HEK293T (cell line): ENCODE measurements around the gene LRP1B.
A peak's percentile ranks its signal among the peaks of the same experiment; 100 is the strongest.

Experiments
- CTCF ChIA-PET: fragments of 350-600 bp; formaldehyde crosslinking; extraction: SDS; loops from one replicate; lab custom pipeline; 2021; ENCODE audit warnings: antibody characterized with exemption, inconsistent platforms; lab: Yijun Ruan, JAX
- POLR2A ChIA-PET: fragments of 350-600 bp; formaldehyde crosslinking; extraction: SDS; loops from one replicate; lab custom pipeline; 2020; ENCODE audit warnings: antibody characterized with exemption, inconsistent platforms; lab: Yijun Ruan, JAX
- DNase-seq: peaks from one replicate; pipeline ENCODE4 v3.0.0; 2012; ENCODE audit warnings: mixed read lengths; ENCODE audit errors: extremely low spot score
- ARNT ChIP-seq: fragments of 450-650 bp; IDR thresholded peaks from 2 replicates; pipeline ENCODE4 v1.6.1; 2017; ENCODE audit warnings: mild to moderate bottlenecking
- BHLHE40 ChIP-seq: fragments of 450-650 bp; IDR thresholded peaks from 2 replicates; pipeline ENCODE4 v1.6.1; 2016; ENCODE audit warnings: mild to moderate bottlenecking, moderate library complexity, borderline replicate concordance
- CTBP1 ChIP-seq: fragments of 450-650 bp; IDR thresholded peaks from 2 replicates; pipeline ENCODE4 v1.6.1; 2016; ENCODE audit warnings: borderline replicate concordance
- ELF4 ChIP-seq: fragments of 450-650 bp; IDR thresholded peaks from 2 replicates; pipeline ENCODE4 v1.6.1; 2017; ENCODE audit warnings: antibody characterized with exemption
- FOXA1 ChIP-seq: fragments of 450-650 bp; IDR thresholded peaks from 2 replicates; pipeline ENCODE4 v1.6.1; 2016; ENCODE audit warnings: mild to moderate bottlenecking
- FOXK2 ChIP-seq: fragments of 450-650 bp; IDR thresholded peaks from 2 replicates; pipeline ENCODE4 v1.6.1; 2016; ENCODE audit warnings: mild to moderate bottlenecking
- FOXM1 ChIP-seq: fragments of 450-650 bp; IDR thresholded peaks from 2 replicates; pipeline ENCODE4 v1.6.1; 2017; ENCODE audit warnings: mild to moderate bottlenecking, borderline replicate concordance
- HDGF ChIP-seq: fragments of 450-650 bp; IDR thresholded peaks from 2 replicates; pipeline ENCODE4 v1.6.1; 2017; ENCODE audit warnings: antibody characterized with exemption, borderline replicate concordance
- L3MBTL2 ChIP-seq: fragments of 450-650 bp; conservative IDR thresholded peaks from 2 replicates; pipeline ENCODE4 v1.6.1; 2016; ENCODE audit warnings: mild to moderate bottlenecking
- LEF1 ChIP-seq: fragments of 450-650 bp; IDR thresholded peaks from 2 replicates; pipeline ENCODE4 v1.6.1; 2017; ENCODE audit warnings: mild to moderate bottlenecking, borderline replicate concordance
- NFRKB ChIP-seq: fragments of 450-650 bp; IDR thresholded peaks from 2 replicates; pipeline ENCODE4 v1.6.1; 2016; ENCODE audit warnings: mild to moderate bottlenecking, moderate library complexity
- SP1 ChIP-seq: fragments of 450-650 bp; IDR thresholded peaks from 2 replicates; pipeline ENCODE4 v1.6.1; 2017
- SUZ12 ChIP-seq: fragments of 450-650 bp; IDR thresholded peaks from 2 replicates; pipeline ENCODE4 v1.6.1; 2016; ENCODE audit warnings: mild to moderate bottlenecking
- TARDBP ChIP-seq: fragments of 450-650 bp; IDR thresholded peaks from 2 replicates; pipeline ENCODE4 v1.6.1; 2016
- ZNF384 ChIP-seq: fragments of 450-650 bp; IDR thresholded peaks from 2 replicates; pipeline ENCODE4 v1.6.1; 2016
- TF ChIP-seq, protein P1 (sequence below): fragments of 450-650 bp; IDR thresholded peaks from 2 replicates; pipeline ENCODE4 v1.6.1; 2016

The LRP1B gene

DNA sequence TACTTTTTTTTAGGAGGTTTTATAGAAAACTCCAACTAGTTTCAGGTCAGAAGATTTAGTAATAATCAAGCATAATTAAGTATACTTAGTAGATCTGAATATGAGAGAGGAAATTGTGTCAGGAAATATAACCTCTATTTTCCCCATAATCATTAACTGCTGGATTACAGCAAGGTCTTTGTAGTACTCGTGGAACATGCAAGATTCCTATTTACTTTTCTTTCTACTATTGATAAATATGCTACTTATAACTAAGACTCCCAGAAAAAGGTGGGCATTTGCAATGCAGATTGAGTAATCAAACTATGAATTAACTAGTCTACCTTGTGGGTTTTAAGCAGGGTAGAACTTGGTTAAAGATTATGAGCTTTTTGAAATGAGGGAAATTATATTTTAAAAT is 570.1 kb downstream of the LRP1B start:
- TF ChIP-seq SUZ12, result no peak
- TF ChIP-seq L3MBTL2, result no peak
- no peak for TF ChIP-seq ZNF384
- no peak for TF ChIP-seq ARNT
- TF ChIP-seq NFRKB, result no peak
- TF ChIP-seq FOXA1, result no peak
- no peak for TF ChIP-seq BHLHE40
- no peak for TF ChIP-seq HDGF
- no peak for TF ChIP-seq FOXK2
- TF ChIP-seq SP1, result no peak
- TF ChIP-seq ELF4, result no peak
- no peak for TF ChIP-seq LEF1
- no peak for TF ChIP-seq FOXM1
- POLR2A ChIA-PET, result no interaction called here
- CTCF ChIA-PET, result no interaction called here
- DNase-seq, result no peak

DNA sequence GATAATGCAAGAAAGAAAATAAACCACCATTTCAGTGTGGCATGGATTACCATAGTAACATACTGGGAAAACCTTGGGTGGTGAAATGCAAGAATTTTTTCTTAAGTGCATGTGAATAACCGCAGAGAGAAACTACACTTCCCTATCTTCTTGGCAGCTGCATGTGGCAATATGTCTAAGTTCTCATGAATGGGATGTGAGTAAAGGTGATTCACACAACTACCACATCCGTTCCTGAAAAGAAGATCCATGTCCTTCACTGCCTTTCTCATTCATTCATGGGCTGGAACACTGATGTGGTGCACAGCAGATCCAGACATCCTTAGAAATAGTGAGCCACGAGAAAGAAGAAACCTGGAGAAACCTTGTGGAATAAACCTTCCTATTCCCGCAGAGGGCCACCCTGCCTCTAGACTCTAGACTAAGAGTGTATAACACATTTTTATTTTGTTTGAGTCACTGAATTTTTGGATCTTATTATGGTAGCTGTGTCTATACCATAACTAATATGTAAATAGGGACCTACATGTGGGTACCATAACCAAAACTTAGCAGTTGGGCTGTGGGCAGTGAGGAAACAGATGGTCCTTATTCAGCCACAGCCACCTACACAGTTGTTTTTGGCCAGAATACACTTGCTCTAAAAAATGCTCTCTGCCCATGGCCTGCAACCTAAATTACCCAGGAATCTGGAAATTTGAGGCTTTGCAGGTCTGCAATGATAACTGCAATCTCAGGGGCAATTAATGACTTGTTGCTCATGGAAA is 573.3 kb downstream of the LRP1B start:
- TF ChIP-seq, protein P1, sequence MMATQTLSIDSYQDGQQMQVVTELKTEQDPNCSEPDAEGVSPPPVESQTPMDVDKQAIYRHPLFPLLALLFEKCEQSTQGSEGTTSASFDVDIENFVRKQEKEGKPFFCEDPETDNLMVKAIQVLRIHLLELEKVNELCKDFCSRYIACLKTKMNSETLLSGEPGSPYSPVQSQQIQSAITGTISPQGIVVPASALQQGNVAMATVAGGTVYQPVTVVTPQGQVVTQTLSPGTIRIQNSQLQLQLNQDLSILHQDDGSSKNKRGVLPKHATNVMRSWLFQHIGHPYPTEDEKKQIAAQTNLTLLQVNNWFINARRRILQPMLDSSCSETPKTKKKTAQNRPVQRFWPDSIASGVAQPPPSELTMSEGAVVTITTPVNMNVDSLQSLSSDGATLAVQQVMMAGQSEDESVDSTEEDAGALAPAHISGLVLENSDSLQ, result no peak
- TF ChIP-seq BHLHE40 (no peak), LEF1 (no peak), FOXM1 (no peak), ZNF384 (no peak), SUZ12 (no peak), NFRKB (no peak), HDGF (no peak), FOXK2 (no peak), TARDBP (no peak), SP1 (no peak), CTBP1 (no peak)
- CTCF ChIA-PET, result no interaction called here
- DNase-seq, result no peak
- POLR2A ChIA-PET, result no interaction called here

DNA sequence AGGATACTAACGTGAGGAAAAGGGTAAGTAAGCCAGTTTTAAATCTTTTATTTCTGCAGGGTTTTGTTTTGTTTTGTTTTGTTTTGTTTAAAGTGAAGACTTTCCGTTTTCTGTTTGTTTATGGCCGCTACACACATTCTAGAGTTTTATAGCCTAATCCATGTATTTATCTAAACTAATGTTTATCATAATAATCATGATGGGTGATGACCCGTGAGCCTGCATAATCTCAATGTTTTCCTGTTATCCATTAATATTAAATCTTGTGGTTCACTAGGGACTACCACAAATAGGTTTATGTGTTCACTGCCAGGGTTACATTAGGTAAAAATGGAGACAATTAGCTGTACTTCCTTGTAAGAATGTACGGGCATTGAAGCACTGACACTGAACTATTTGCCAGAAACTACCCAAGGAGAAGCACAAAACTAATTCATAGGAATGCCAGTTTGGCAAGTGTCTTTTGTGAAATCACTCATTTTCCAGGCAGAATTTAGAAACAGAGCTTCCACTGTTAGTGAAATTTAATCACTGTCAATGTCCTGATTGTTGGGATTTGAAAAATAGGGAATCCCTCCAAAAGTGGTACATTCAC is 574.8 kb downstream of the LRP1B start:
- TF ChIP-seq, protein P1, result no peak
- TF ChIP-seq HDGF (no peak), NFRKB (no peak), FOXA1 (no peak), CTBP1 (no peak), L3MBTL2 (no peak), FOXK2 (no peak), BHLHE40 (no peak), SP1 (no peak), LEF1 (no peak), ZNF384 (no peak), ELF4 (no peak), FOXM1 (no peak)
- ChIA-PET POLR2A (no interaction called here), CTCF (no interaction called here)
- DNase-seq, result no peak

DNA sequence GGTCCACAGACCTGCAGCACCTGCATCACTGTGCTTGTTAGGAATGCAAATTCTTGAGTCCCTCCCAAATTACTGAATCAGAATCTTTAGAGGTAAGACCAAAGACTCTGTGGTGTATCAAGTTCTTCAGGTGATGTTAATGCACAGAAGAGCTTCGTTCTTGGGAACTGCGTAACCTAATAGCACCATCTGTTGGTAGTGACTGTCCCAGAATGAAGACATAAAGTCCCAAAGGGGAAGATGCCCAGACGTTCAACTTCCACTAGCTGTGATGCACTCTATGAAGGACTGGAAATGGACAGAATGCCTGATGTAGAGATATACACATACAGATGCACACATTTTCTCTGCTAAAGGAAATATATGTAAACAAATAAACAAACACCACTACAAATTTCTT is 576.0 kb downstream of the LRP1B start:
- no peak for TF ChIP-seq TARDBP
- TF ChIP-seq L3MBTL2, result no peak
- no peak for TF ChIP-seq LEF1
- TF ChIP-seq FOXM1, result no peak
- TF ChIP-seq BHLHE40, result no peak
- no peak for TF ChIP-seq SP1
- CTCF ChIA-PET, result no interaction called here
- DNase-seq, result peak; percentile 33
- POLR2A ChIA-PET, result no interaction called here

DNA sequence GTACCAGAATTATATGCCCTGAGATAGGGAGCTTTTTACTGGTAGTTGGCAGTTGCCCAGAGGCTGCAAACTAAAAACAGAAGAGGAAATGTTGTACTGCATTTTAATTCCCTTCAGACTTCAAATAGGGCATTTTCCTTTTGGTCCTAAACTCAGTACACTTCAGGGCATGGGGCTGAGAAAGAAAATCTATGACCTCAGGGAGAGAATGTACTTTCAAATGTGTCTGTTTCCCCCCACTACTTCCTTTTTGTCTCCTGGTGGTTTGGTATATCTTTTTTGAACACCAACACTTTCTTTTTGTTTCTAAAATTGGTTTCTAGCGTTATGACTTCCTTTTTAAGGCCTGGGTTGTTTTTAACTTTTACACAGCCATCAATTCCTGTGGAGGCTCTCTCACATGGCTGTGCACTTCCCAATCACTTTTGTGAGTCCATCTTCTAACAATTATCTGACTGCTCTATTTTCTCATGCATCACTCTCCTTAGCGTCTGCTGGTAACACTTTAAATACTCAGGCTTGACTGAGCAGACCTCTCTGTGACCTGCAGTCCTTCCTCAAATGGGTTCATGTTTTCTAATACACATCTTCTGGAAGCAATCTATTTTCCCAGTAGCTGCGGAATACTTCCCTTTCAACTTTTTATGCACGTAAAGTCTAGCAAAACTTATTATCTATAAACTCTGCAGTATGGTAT is 596.0 kb downstream of the LRP1B start:
- ChIA-PET CTCF (no interaction called here), POLR2A (no interaction called here)
- DNase-seq, result no peak
- TF ChIP-seq FOXA1 (no peak), ZNF384 (no peak), HDGF (no peak), FOXM1 (no peak), TARDBP (no peak), NFRKB (no peak), ARNT (no peak), SP1 (no peak), LEF1 (no peak), BHLHE40 (no peak), FOXK2 (no peak), L3MBTL2 (no peak), SUZ12 (no peak), ELF4 (no peak), CTBP1 (no peak)
- TF ChIP-seq, protein P1, result no peak
